Neural progenitor cell (in vitro differentiated cells): Measurements from ENCODE around the gene GALNT2.

ENCODE experiments used
- EZH2phosphoT487 ChIP-seq: fragments of 200-600 bp; sonication (generic); IDR thresholded peaks from 2 replicates; pipeline ENCODE4 v1.6.1; 2017; ENCODE audit warnings: antibody characterized with exemption
- TF ChIP-seq, protein P1 (sequence below): fragments of 200-600 bp; sonication (generic); IDR thresholded peaks from 2 replicates; pipeline ENCODE4 v1.5.1; 2017; ENCODE audit warnings: antibody characterized with exemption, mild to moderate bottlenecking

DNA sequence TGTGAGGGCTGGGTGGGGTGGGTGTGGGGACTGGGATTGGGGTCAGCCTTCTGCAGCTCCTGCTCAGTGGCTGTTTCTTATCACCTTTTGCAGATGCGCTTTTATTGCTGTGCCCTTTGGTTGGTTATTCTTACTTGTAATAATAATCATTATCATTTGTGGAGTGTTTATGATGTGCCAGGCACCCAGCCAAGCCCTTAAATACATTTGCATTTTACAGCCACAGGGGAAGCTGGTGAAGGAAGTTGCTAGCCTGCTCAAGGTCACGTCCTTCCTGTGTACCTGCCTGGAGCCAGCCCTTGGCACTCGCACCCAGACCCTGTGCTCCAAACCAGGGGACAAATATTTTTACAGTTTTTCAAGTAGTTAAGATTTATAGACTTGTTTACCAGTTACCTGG is 215.1 kb downstream of the GALNT2 start:
- no peak for TF ChIP-seq EZH2phosphoT487
- TF ChIP-seq, protein P1, sequence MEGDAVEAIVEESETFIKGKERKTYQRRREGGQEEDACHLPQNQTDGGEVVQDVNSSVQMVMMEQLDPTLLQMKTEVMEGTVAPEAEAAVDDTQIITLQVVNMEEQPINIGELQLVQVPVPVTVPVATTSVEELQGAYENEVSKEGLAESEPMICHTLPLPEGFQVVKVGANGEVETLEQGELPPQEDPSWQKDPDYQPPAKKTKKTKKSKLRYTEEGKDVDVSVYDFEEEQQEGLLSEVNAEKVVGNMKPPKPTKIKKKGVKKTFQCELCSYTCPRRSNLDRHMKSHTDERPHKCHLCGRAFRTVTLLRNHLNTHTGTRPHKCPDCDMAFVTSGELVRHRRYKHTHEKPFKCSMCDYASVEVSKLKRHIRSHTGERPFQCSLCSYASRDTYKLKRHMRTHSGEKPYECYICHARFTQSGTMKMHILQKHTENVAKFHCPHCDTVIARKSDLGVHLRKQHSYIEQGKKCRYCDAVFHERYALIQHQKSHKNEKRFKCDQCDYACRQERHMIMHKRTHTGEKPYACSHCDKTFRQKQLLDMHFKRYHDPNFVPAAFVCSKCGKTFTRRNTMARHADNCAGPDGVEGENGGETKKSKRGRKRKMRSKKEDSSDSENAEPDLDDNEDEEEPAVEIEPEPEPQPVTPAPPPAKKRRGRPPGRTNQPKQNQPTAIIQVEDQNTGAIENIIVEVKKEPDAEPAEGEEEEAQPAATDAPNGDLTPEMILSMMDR, result no peak
